Heart left ventricle (tissue), 13 donors: ENCODE measurements around the gene EXOC4.

Experiments
- CTCF ChIP-seq, 12 donors: fragments of 200-600 bp; sonication (generic) in 4 of 12; IDR thresholded peaks; one replicate each; pipeline versions ENCODE4 v1.5.0 to v1.8.0; 2018 to 2022; ENCODE audit warnings: antibody characterized with exemption in 12 of 12, mild to moderate bottlenecking in 5 of 12
- POLR2A ChIP-seq, 2 donors: fragments of 450-650 bp; IDR thresholded peaks; one replicate each; pipeline ENCODE4 v1.6.1; 2017; ENCODE audit warnings: antibody characterized with exemption in 2 of 2, mild to moderate bottlenecking in 2 of 2, moderate library complexity in 2 of 2
- donor health status: ischemic (EF 13 %, LVEDD 7.1; RV severe dilation, severe dysfunction).
- donor health status: DM: no; HTN: yes; CAD: no.
- donor health status: DM: no; HTN: no; CAD: no.
- donor health status: ischemic (EF 25% LVEDD 6.9; RV normal size, moderate dysfunction).
- donor health status: ischemic (EF 25% LVEDD 5.7; RV mildly dilated, moderate dysfunction).
- donor health status: ischemic (EF 35%, LVEDD 5.7; RV mildly dilated, moderate dysfunction).
- donor health status: nonischemic (EF 11% LVEDD 7.7; RV severe dilation, severe dysfunction).
- donor health status: DM: yes; HTN: yes; CAD: no.
- donor health status: PGD.
- donor health status: ischemic (EF 29% LVEDD 5.4; RV normal size, mild dysfunction).
- donor health status: nonischemic (EF 23%, LVEDD 6.1; RV moderate dilation, normal function).

- no peak for TF ChIP-seq CTCF (IDR thresholded peaks at IDR 0.05)
- TF ChIP-seq POLR2A (IDR thresholded peaks at IDR 0.05): no peak
Observed at GRCh38 chr7:133398506-133398905, 145.6 kb downstream of the EXOC4 start.
